Stimulated activated CD8-positive, alpha-beta memory T cell treated with anti-CD3 and anti-CD28 coated beads, Interleukin-7, amount 100 ng/mL, for 48 hours (primary cell): ENCODE data around the gene CTDP1.

Experiments used
- DNase-seq, 2 donors: peaks; one replicate each; pipeline ENCODE4 v3.0.0-alpha.2; 2020; ENCODE audit warnings: low read depth in 1 of 2; ENCODE audit errors: extremely low read depth in 1 of 2

The CTDP1 gene

DNA sequence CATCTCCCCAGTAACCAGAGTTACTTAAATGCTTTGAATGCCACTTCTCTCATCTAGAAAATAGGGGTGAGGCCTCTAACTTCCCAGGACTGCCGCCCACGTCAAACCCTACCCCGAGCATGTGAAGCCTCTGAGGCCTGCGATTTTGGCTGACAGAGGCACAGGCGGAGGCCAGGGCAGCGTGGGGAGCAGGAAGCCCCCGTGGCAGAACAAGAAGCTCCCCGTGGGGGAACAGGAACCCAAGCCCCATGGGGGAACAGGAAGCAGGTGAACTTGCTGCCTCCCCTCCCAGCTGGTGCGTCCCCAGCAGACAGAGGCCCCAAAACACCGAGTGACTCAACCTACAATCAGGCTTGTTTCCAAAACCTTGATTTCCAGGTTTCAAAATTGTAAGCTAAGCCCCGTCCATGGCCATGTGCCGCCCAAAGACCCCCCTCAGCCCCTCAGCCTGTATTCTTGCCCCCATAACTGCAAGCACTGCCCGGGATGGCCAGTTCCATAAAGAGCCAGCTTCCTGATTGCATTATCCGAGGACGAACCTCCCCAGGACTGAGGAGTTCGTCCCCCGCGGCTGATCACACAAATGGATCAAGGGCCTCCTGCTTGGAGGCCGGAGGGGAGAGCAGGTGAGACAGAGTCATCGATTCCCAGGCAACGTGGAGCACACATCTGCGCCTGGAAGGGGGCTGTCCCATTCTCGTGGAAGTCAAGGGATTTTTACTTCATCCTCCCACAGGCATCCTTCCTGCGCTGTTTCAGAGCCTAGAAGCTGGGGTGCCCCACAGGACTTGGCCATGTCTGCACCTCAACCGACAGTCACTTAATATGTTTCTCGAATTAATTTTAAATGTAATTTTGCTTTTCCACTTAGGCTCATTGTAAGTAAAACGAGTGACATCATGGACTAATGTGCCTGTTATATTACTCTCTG, 36.3 kb upstream of the CTDP1 start:
- DNase-seq: no peak

DNA sequence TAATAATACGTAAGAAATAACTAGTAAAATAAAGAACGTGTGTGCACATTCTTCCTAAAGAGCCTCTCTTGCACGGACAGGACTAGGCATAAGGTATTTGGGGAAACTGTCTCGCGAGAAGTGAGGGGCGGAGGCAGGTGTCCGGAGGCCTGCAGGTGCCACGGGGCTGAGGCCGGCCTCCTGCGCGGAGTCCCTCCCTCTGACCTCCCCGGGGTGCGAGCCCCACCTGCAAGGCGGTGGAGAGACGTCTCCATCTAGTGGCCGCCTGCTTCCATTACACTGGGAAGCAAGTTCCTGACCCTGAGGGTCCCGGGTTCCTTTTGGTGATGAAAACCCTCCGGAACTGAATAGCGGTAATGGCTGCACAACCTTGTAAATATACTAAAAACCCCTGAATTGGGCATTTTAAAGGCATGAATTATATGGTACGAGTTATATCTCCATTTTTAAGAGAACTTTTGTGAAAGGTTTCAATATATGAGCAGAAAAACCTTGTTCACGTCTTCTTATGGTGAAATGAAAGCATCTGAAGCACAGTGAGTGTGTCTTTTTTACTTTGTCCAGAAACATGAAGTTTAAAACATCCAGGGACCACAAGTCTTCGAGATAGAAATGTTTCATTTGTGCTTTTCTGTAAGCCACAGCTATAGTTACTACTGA, 35.5 kb upstream of the CTDP1 start:
- peak; percentile 45 to 62 for DNase-seq

DNA sequence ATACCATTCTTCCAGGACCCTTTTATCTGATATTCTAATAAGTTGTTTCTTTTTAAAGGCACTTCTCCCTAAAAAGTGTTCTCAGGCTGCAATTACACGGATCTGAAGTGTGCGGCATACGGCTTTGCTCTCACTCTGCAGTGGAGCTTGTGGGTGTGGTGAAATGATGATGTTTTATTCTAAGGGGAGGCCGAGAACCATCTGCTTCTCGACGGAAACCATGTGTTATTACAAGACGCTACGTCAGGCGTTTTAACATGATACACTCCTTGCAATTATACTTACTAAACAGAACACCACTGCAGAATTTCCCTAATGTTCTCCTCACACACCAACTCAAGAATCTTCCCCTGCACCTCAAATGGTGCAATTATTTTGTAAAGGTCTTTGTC, 34.9 kb upstream of the CTDP1 start:
- DNase-seq: no peak

DNA sequence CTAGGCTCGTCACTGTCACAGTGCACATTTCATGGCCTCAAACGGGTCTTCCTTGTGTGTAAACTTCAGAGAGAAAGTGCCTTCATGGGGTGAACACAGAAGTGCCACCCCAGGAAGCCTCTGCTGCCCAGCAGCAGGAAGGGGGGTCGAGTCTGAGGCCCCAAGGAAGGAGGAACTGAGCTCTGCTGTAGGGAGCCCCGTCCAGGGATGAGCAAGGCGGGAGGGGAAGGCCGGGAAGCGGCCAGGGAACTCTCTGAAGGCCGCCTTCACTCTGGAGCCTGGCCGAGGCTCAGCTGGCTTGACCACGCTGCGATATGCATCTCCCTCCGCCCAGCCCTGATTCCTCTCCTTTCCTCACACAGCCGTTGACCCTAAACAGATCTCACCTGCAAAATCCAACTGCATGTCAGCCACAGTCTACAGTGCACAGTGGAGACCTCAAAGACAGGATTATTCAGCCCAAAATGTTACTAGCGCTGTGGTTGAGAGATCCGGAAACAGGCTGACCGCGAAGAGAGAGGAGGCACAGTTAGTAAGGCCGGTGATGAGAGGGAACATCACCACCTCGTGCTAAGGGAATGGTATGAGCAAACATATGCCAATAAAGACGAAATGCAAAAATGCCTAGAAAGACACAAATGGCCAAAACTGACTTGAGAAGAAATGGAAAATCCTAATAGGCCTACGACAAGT, 34.2 kb upstream of the CTDP1 start:
- no peak for DNase-seq

DNA sequence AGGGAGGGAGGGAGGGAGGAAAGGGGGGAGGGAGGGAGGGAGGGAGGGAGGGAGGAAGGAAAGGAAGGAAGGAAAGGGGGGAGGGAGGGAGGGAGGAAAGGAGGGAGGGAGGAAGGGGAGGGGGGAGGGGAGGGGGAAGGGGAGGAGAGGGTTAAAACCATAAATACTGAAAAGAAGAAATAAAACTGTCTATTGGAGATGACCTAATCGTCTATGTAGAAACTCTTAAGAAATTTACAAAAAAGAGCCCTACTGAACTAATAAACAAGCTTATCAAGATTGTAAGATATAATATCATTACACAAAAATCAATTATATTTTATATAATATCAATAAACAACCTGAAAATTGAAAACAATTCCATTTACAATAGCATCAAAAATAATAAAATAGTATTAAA, 32.3 kb upstream of the CTDP1 start:
- no peak for DNase-seq

DNA sequence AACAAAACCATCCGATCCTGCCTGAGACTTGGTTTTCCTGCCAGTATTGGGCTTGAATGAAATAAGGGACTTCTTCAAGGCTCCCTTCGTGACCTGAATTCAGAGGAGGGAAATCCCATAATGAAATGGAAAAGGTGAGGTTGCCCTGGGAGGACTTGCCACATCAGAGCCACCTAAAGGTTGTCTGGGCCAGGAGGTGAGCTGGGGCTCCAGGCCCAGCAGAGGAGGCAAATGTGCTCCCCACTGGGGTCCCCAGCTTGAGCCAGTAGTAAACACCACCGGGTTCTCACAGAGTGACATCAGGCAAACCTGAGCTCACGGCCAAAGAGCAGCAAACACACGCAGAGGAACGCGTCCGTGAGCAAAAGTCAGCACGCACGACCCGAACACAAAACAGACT, 28.6 kb upstream of the CTDP1 start:
- no peak for DNase-seq

DNA sequence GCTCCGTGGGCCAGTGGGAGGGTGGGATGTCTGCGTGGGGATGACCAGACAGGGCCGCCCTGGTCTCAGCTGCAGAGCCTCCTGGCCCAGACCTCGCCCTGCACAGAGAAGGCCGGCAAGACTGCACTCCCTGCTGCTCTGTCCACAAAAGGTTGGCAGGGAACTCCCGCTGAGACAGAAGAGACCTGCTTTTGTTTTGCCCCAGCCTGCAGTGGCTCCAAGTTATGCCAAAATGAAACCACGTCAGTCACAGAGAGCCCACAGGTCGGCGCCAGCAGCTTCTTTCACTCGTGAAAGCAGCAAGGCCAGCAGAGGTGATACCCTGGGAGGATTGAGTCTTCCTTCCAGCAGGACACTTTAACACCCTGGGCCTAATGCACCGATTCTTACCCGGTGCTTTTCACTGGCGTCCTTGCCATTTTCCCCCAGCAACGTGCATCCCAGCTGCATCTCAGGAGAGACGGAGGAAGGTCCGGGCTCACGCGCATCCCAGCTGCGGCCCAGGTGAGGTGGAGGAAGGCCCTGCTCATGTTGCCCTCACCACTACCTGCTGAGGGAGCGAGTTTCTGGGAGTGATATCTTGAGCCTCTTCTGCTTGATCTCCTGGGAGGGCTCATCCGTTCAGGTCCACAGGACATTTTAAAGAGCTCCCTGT, 22.1 kb upstream of the CTDP1 start:
- DNase-seq: no peak

DNA sequence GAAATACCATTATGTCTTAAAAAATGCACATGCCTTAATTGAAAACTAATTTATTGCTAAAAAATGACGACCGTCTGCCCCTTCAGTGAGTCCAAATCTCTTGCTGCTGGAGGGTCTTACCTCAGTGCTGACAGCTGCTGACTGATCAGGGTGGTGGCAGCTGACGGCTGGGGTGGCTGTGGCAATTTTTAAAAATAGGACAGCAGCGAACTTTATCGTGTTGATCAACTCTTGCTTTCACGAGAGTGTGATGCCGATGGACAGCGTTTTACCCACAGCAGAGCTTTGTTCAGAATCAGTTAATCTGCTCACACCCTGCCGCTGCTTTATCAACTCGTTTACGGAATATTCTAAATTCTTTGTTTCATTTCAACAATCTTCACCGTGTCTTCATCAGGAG, 21.2 kb upstream of the CTDP1 start:
- DNase-seq: no peak

DNA sequence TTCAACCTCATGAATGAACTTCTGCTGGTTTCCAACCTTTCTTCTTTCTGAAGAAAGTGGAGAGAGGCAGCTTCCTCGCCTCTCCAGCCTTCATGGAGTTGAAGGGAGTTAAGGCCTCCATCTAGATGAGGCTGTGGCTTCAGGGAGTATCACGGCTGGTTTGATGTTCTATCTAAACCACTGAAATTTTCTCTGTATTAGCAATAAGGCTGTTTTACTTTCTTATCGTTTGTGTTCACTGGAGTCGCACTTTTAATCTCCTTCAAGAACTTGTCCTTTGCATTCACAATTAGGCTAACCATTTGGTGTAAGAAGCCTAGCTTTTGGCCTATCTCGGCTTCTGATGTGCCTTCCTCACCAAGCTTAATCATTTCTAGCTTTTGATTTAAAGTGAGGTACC, 19.9 kb upstream of the CTDP1 start:
- no peak for DNase-seq

DNA sequence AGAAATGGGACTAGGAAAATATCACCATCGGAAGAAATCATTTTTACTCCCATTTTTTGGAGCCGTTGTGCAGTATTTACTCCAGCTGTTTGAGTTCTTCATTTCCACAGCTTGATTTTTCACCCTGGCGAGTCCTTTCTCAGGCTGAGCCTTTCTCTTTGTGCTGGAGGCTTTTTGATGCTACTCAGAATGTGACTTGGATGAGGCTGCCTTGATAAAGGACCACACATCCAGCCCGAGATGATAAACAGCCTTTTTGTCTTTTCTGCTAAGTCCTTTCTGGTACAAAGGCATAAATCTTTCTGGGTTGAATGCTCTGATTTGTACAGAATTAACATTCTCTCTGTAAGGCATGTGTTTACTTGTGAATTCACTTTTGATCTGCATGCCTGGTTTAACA, 17.6 kb upstream of the CTDP1 start:
- DNase-seq: no peak

DNA sequence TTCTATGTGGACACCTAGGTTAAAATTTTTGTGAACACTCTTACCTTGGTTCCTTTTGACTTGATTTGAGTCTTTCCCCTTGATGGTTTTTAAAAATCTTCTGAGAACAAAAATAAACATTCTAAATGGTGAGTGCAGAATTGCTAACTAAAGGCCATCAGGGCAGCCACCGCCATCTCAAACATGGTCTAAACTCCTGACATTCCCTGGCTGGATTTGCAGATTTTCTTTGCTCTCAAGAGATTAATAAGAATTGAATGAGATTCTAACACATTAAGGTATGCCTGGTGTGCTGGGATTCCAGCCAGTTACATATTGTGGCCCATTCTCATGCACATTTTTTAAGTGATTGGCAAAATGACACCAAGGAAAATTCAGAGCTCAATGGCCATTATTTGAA, 17.2 kb upstream of the CTDP1 start:
- no peak for DNase-seq

DNA sequence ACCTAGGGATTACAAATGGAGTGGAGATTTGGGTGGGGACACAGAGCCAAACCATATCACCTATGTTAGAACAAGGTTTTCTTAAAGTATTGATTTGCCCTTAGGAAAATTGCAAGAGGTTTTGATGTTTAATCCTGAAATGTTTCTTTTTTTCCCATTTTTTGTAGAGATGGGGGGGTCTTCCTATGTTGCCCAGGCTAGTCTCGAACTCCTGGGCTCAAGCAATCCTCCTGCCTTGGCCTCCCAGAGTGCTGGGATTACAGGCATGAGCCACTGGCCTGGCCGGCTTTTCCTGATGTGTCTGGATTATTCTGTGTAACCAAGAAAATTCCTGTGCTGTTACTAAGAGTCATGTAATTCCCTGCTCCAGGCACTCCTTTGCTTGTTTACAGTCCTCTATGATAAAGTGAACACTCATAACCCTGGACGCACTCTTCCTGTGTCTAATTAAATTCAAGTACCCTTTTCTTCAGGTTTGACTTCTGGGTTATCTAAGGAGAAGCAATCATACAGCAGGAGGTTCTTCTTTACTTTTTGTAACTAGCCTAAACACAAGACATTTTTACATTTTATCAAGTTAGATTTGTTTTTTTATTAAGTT, 15.0 kb upstream of the CTDP1 start:
- no peak for DNase-seq

DNA sequence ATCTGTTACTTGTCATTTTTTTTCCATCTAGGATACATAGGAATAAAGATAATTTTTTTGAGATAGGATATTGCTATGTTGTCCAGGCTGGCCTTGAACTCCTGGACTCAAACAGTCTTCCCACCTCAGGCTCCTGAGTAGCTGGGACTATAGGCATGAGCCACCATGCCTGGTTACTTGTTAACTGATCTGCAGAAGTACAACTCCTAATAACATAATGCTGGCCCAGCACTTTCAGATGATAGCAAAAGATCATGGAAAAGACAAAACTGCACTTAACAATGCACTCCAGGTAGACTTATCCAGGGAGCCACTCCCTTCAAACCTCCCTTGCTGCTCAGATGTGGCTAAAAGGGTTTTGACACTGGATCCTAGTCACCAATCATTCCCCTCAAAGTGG, 11.4 kb upstream of the CTDP1 start:
- no peak for DNase-seq

DNA sequence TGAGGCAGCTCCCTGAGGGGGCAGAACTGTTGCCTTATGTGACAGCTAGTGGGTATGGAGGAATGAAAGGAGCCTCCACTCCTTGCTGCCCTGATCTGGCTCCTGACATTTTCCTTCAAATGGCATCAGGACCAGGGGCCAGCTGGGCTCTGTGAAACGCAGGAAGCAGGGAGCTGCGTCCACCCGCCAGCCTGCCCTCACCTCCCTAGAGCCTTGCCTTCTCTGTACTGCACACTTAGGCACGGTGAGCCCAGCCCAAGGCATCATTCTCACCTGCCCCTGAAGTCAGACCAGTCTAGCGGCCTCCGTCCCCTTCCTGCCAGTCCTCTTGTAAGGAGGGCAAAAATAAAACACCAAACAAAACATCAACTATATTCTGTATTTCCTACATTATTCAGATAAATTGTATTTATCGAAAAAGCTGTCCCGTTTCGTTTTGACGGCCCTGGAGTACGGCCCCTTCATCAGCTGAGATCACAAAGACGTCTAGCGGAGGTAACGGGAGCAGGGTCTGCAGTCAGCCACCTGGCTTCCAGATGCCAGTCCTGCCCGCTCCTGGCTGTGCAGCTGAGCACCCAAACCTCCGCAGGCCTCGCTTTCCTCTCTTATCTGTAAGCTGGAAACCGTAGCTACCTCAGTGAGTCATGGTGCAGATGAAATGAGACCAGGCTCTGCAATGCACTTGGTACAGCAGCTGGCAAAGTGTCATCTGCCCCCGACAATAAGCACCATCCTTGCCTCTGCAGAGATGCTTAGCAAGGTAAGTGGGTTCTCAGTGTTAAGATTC, 6.9 kb upstream of the CTDP1 start:
- no peak for DNase-seq

DNA sequence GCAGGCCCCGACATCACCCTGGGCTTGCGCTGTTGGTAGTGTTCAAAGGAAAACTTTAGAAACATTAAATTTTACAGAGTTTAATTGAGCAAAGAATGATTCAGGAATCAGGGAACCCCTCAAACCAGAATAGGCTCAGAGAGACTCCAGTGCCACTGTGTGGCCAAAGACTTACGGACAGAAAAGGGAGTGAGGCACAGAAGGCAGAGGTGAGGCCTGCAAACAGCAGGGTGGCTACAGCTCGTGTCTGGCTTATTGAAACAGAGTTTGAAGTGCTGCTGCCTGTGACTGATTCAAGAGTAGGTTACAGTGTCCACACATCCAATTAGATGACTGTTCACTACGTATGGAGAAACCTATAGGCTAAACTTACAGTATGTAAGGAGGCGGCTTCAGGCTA, 2.4 kb upstream of the CTDP1 start:
- no peak for DNase-seq

DNA sequence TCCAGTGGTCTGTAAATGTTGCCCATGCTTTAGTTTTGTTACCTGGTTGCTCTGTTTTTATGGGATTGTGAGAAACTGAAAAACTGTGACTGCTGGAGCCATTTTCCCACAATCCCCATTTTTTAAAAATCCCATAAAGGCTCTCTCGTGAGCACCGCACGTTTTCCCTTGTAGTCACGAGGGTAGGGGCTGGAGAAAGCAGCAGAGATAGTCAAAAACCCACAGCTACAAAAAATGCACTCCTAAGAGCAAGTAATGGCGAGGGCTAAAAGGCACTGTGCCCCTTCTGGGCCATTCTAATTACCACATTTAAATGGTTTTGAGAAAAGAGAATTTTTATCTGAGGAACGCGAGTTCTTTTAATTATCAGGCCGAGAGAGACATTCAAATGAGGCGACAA, 1.8 kb upstream of the CTDP1 start:
- no peak for DNase-seq

DNA sequence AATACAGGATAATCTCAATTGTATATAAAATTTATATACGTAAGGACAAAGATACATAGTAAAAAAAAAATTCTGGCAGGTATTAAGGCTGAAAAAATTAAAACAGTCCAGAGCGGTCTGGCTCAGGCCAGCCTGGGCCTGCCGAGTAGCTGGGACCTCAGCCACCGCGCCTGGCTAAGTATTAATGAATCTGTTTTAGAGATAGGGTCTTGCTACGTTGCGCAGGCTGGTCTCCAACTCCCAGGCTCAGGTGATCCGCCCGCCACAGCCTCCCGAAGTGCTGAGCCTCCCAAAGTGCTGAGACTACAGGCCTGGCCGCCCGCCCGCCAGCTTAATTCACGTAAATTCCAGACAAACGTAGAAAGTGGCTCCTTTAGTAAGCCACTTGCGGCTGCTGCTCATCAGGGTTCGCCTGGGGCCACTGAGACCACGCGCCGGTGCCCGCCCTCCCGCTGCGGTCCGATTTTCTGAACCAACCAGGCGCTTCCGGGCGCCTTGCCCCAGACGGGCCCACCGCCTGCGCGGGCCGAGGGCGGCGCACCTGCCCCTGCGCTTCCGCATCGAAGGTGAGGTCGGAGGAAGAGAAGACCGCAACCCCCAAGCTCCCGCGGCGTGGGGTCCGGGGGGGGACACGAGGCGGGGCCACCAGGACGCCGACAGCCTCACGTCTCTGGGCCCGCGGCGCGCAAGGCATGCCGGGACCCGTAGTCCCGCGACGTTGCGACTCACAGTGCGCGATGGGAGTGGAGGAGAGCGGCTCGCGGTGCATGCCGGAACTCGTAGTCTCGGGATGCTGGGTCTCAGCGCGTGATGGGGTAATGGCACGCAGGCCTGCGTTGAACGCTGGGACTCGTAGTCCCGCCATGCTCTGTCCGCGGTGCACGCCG, 695 bp upstream of the CTDP1 start:
- peak; percentile 95 to 98 for DNase-seq

DNA sequence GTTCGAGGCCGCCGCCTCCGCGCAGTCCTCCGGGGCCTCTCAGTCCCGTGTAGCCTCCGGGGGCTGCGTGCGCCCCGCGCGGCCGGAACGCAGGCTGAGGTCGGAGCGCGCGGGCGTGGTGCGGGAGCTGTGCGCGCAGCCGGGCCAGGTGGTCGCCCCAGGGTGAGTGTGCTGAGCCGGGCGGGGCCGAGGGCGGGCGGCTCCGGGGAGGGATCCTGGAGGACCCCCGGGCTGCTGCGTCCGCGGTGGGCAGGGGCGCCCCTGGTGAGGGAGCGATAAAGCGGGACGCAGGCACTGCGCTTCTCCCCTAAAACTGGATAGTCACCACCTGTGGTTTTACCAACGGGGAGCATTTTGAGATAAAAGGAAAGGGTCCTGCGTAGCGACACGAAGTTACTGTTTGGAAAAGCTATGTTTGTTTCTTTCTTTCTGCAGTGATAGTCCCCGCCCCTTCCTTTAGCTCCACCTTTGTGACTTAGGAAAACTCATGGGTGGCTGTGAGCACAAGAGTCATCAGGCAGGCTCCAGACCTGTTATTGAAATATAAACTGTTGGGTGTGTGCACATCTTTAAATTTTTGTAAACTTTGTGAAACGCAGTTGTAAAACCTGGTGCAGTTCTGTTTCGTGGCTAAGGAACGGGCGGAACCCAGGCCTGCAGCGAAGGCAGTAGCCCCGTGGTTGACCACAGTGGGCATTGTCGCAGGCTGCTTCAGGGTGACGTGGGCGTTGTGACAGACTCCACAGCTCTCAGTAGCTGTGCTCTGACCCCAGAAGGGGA, 687 bp downstream of the CTDP1 start:
- DNase-seq: no peak
